Measurements from ENCODE around the gene ABCF2.

DNA sequence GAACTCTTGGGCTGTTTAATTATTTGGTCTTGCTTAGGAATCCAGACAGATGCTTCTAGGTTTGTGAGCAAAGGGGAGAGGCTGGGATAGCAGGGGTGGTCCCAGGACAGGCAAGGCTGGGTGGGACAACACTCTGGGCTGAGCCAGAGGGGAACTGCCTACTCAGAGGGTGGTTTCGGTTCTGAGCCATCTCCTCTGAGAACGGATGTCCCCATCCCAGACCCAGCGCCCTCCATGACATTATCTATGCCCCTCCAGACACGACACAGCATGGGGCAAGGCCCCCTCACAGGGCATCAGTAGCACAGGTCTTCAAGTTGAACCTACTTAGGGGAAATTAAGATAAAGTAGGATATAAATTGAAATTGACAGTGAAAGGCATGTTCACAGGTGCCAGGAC lies 47.1 kb downstream of the ABCF2 start:
- TF ChIP-seq, protein P1, sequence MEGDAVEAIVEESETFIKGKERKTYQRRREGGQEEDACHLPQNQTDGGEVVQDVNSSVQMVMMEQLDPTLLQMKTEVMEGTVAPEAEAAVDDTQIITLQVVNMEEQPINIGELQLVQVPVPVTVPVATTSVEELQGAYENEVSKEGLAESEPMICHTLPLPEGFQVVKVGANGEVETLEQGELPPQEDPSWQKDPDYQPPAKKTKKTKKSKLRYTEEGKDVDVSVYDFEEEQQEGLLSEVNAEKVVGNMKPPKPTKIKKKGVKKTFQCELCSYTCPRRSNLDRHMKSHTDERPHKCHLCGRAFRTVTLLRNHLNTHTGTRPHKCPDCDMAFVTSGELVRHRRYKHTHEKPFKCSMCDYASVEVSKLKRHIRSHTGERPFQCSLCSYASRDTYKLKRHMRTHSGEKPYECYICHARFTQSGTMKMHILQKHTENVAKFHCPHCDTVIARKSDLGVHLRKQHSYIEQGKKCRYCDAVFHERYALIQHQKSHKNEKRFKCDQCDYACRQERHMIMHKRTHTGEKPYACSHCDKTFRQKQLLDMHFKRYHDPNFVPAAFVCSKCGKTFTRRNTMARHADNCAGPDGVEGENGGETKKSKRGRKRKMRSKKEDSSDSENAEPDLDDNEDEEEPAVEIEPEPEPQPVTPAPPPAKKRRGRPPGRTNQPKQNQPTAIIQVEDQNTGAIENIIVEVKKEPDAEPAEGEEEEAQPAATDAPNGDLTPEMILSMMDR (IDR thresholded peaks at IDR 0.05) = no peak
- no peak for TF ChIP-seq EZH2 (IDR thresholded peaks at IDR 0.05; ENCODE audit: borderline replicate concordance, insufficient read depth, low read depth, low read length, poor library complexity, severe bottlenecking)
